Calu3 (cell line): ENCODE measurements around the gene GSC2. TPM values are rescaled to one million over a fixed set of nuclear protein-coding genes. Genes with fewer than 3 reads are reported as not detected.
A peak's percentile ranks its signal among the peaks of the same experiment; 100 is the strongest.

Experiments used
- BruUV-seq: library from RNA; stranded (reverse); fragments of 400-500 nt; replicated peaks from 2 replicates; lab custom pipeline; 2021; lab: Mats Ljungman, UMichigan
- CTCF ChIA-PET: fragments of 300-600 bp; sonication (Branson Sonifier 250); formaldehyde crosslinking; loops from one replicate; lab custom pipeline; 2022; ENCODE audit warnings: antibody characterized with exemption; lab: Charles Lee
- DNase-seq: peaks from one replicate; pipeline ENCODE4 v3.0.0; 2022
- H3K27ac Mint-ChIP-seq: one replicate; pipeline ENCODE4 v1.8.0; 2022; ENCODE audit warnings: mixed read lengths; ENCODE audit not compliant: unreplicated experiment
- H3K27me3 Mint-ChIP-seq: one replicate; pipeline ENCODE4 v1.8.0; 2022; ENCODE audit warnings: mixed read lengths; ENCODE audit not compliant: unreplicated experiment
- H3K36me3 Mint-ChIP-seq: one replicate; pipeline ENCODE4 v1.8.0; 2022; ENCODE audit warnings: mild to moderate bottlenecking, moderate library complexity, mixed read lengths; ENCODE audit not compliant: insufficient read depth, unreplicated experiment
- H3K4me1 Mint-ChIP-seq: one replicate; pipeline ENCODE4 v1.8.0; 2022; ENCODE audit warnings: mild to moderate bottlenecking, low read depth, mixed read lengths; ENCODE audit not compliant: unreplicated experiment
- H3K4me3 Mint-ChIP-seq: one replicate; pipeline ENCODE4 v1.8.0; 2022; ENCODE audit warnings: mild to moderate bottlenecking, low read depth, moderate library complexity, mixed read lengths; ENCODE audit not compliant: unreplicated experiment
- H3K9me3 Mint-ChIP-seq: one replicate; pipeline ENCODE4 v1.8.0; 2022; ENCODE audit warnings: low read depth, mixed read lengths; ENCODE audit not compliant: unreplicated experiment
- CTCF ChIP-seq: fragments of 200-600 bp; IDR thresholded peaks from one replicate; pipeline ENCODE4 v1.8.0; 2022; ENCODE audit warnings: antibody characterized with exemption; ENCODE audit not compliant: unreplicated experiment
- intact Hi-C: fragments of 100-400 bp; cut with micrococcal nuclease; formaldehyde crosslinking; loops from one replicate; pipeline ENCODE4 v1.10.0; 2022; ENCODE audit not compliant: unreplicated experiment
- total RNA-seq: library from RNA; stranded (reverse); gene quantifications from 2 replicates; pipeline ENCODE4 v1.2.3, GENCODE V29; 2022

Gene GSC2
- total RNA-seq, 1 experiment from 2014 or later, result not detected

GRCh38 chr22:19120829-19121630 is 29.1 kb downstream of the GSC2 start:
- Mint-ChIP-seq H3K27ac (peak overlapping the region; percentile 68), H3K27me3 (no peaks in the 10 kb centered on the region), H3K9me3 (no peaks in the 10 kb centered on the region), H3K36me3 (peaks cover 29% of the 10 kb centered on the region), H3K4me1 (peaks cover 23% of the 10 kb centered on the region), H3K4me3 (peak overlapping the region; percentile 85)
- BruUV-seq, result TSS peak; percentile 64
- CTCF ChIA-PET, result interaction anchor here (0.6 to 0.8 kb wide), 3 partner anchors 14 to 85 kb away, joined by 3 to 4 read pairs (median 3); no protein-coding TSS in a partner anchor
- DNase-seq, result peak; percentile 65
- no peak for TF ChIP-seq CTCF
- intact Hi-C loops, result no loop called here

GRCh38 chr22:19119949-19120348 is 30.1 kb downstream of the GSC2 start:
- no peaks in the 10 kb centered on the region for H3K27me3 Mint-ChIP-seq
- peaks cover 23% of the 10 kb centered on the region for H3K4me1 Mint-ChIP-seq
- TF ChIP-seq CTCF, result no peak
- intact Hi-C loops, result no loop called here
- H3K27ac Mint-ChIP-seq, result peak overlapping the region; percentile 68
- CTCF ChIA-PET, result no interaction called here
- peaks cover 29% of the 10 kb centered on the region for H3K36me3 Mint-ChIP-seq
- no peaks in the 10 kb centered on the region for H3K9me3 Mint-ChIP-seq
- BruUV-seq, result no TSS peak
- DNase-seq, result no peak
- H3K4me3 Mint-ChIP-seq, result peak overlapping the region; percentile 85

- no peak for TF ChIP-seq CTCF
- no peaks in the 10 kb centered on the region for H3K27me3 Mint-ChIP-seq
- CTCF ChIA-PET, result no interaction called here
- no peak overlapping the region for H3K4me3 Mint-ChIP-seq
- intact Hi-C loops, result no loop called here
- H3K36me3 Mint-ChIP-seq, result peaks cover 29% of the 10 kb centered on the region
- no peak for DNase-seq
- H3K4me1 Mint-ChIP-seq, result peaks cover 23% of the 10 kb centered on the region
- no TSS peak for BruUV-seq
- H3K27ac Mint-ChIP-seq, result no peak overlapping the region
- no peaks in the 10 kb centered on the region for H3K9me3 Mint-ChIP-seq
Observed at GRCh38 chr22:19118329-19118880, 31.7 kb downstream of the GSC2 start.

- no peak for TF ChIP-seq CTCF
- Mint-ChIP-seq H3K27me3 (no peaks in the 10 kb centered on the region), H3K36me3 (peaks cover 21% of the 10 kb centered on the region), H3K4me3 (no peak overlapping the region), H3K9me3 (no peaks in the 10 kb centered on the region), H3K4me1 (peaks cover 15% of the 10 kb centered on the region), H3K27ac (no peak overlapping the region)
- DNase-seq, result no peak
- intact Hi-C loops, result no loop called here
- BruUV-seq, result no TSS peak
- CTCF ChIA-PET, result interaction anchor here (0.6 kb wide), 1 partner anchor 584 kb away, joined by 3 read pairs; no protein-coding TSS in a partner anchor
Observed at GRCh38 chr22:19117111-19117512, 33.0 kb downstream of the GSC2 start.
